Hematopoietic multipotent progenitor cell treated with erythropoietin and hydrocortisone succinate and interleukin-3 and kit ligand, for 4 days (in vitro differentiated cells): Measurements from ENCODE around the gene CSTPP1.
A peak's percentile ranks its signal among the peaks of the same experiment; 100 is the strongest.

Experiments
- DNase-seq: peaks from one replicate; pipeline ENCODE4 v3.0.0-alpha.2; 2015

The CSTPP1 gene

DNA sequence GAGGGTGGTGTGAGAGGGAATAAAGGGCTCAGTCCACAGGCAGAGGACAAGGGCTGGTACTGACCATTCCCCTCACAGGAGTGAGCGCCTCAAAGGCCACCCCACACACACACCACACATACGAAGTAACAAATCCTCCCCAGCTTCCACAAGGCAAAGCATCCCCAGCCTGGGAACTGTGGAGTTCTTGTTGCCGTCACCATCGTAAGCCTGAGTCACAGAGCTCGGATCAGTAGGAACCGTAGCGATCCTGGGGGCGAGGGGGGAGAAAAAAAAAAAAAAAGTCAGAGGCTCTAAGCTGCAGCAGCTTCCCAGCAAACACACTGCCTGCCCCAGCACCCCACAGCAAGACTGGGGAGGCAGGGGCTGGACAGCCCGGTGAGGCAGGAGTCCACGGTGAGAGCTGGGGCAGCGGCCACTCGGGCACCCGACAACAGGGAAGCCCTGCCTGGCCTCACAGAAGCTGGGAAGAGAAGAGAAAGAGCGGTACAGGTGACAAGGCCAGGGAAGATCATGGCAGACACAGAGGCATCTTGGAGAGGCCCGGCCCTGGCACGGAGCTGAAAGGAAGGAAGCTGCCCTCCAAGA is 228.8 kb downstream of the CSTPP1 start:
- no peak for DNase-seq

DNA sequence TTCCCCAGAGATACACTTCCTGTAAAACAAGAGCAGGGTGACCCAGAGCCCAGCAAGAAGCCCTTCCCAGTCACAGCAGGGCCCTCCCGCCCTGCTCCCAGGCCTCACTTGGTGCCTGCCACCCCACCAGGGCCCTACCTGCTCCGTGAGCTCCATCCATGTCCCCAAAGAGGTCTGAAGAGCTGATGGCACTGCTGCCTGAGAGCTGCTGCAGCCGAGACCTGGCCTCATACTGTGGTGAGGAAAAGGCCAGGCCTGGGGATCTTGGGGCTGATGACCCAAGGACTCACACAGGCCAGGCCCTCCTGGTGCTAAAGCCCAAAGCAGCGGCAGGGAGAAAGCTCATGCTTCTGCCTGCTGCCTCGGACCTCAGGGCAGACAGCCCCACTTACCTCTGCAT is 229.8 kb downstream of the CSTPP1 start:
- DNase-seq = no peak

DNA sequence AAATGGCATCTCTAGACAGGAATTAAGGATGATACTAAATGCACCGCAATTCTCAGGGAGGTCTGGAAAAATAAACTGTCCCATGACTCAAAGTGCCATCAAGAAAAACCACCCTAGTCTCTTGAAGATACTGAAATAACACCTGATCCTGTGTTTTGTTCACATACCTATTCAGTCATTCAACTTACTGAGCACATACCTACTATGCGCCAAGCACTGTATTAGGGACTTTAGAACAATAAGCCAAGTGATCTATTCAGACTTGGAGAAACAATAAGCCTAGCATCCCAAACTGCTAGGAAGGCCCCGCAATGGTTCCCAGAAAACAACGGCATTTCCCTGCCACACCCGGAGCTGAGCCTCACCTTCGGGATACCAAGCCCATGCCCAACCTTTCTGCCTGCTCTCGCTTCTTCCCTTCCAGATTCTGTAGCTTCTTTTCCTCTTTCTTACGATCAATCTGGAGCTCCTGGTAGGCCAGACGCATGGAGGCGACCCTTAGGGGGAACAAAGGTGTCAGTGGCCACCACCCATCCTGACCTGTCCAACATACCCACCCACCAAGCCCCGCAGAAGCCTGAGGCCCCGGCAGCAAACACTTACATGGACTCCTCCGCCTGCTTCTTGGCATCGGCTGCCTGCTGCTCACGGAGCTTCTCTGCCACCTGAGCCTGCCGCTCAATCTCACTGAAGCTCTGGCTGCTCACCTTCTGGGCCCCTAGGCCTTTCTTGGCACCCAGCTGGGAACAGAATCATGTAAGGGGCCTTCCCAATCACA is 234.7 kb downstream of the CSTPP1 start:
- no peak for DNase-seq

DNA sequence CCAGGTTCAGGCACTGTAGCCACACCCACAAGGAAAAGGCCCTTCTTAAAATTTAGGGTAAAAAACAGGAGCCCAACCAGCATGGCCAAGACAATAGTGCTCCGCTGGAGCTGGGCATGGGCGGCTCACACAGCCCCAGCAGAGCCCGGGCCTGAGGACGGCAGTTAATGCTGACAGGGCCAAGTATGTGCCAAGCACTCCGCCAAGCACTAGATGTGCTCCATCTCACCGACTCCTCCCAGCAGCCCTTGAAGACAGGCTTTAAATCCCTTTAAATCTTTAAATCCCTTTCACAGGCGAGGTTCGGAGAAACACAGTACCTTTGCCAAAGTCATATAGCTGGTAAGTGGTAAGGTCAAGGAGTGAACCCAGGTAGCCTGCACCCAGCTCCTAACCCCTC is 235.3 kb downstream of the CSTPP1 start:
- no peak for DNase-seq

DNA sequence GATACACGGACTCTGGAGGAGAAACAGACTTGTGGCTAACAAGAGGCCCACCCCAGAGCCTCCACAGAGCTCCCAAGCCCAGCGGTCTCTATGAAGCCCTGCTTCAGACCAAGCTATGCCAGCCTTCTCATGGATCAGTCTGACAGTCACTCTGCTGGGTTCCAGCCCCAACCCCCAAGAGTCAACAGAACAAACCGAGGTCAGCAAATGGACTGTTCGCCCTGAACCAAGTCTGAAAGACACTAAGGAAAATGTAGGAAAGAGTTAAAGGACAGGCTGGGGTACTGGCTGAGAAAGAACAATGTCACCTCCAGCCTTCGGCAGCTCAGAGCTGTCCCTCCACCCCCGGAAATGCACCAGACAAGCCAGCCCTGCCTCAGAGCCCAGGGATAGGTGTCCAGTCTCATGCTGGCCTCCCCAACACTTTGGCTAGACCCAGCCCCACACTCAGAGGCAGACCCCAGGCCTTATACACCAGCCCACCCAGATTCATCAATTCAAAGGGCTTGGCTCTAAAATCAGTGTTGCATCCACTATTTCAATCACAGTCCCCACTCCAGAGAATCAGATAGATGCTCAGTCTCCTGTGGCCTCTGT is 236.3 kb downstream of the CSTPP1 start:
- no peak for DNase-seq

DNA sequence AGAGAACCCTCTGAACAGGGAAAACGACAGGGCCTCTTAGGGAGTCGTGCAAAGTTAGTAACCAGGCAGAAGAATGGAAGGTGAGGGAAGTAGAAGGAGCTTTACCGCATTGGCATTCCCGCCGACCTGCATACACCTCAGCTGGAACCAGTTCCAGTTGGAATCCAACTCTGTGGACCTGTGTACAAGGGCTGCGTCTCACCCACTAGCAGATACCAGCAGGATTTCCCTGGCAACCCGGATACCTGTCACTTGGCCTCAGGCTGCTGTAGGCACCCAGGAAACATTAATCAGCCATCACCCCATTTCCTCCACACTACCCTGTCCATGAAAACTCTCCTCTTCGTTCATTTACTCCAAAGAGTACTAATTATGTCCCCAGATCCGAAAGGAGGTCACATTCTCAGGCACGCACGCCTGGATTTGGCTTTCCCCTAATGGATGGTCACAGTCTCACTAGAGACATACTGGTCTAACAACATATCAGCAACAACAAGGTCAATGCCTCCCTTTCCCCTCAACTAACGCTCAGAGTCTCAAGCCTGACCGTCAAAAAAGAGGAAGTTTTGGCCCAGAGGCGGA is 239.3 kb downstream of the CSTPP1 start:
- DNase-seq = peak; percentile 87

DNA sequence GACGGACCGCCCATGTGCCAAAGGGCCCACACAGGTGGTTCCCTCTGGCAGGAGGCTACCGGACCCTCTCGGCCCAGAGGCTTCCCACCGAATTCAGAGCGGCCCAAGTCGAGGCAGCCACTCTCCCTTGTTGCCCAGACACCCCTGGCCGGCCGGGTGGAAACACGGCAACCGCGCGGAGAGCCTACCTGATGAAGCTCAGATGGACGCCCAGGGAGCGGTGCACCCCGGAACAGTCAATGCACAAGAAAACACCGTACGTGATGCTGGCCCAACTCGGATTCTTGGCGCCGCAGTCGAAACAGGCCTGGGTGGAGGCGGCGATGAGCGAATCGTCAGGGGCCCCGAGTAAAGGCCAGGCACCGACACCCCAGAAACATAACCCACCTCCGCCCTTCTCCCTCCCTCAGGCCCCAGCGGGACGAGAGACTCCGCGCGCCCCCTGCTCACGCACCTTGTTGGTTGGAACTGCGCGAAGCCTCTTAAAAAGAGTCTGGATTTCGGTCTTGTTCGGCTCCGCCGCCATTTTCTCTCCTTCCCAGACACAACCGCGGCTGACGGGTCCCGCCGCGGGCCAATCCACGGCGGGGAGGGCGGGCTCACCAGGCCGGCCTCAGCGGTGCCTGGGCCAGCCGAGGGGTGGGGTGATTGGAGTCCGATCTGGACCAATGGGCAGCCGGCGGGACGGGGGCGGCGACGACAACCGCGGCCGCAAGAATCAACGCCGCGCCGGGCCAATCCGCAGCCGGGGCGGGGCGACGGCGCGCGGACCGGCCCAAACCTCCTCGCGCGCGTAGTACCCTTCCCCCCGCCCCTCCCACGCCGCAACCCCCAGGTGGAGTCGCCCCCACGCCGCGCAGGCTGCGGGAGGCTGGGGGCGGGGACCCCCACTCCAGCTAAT is 240.0 kb downstream of the CSTPP1 start, which contains the start of gene ARFGAP2:
Gene ARFGAP2, minus strand, starts transcription at position 552 of the 901 bp plus-strand sequence. Its CDS starts 26 bp downstream, at position 526.
- DNase-seq = peak; percentile 99

DNA sequence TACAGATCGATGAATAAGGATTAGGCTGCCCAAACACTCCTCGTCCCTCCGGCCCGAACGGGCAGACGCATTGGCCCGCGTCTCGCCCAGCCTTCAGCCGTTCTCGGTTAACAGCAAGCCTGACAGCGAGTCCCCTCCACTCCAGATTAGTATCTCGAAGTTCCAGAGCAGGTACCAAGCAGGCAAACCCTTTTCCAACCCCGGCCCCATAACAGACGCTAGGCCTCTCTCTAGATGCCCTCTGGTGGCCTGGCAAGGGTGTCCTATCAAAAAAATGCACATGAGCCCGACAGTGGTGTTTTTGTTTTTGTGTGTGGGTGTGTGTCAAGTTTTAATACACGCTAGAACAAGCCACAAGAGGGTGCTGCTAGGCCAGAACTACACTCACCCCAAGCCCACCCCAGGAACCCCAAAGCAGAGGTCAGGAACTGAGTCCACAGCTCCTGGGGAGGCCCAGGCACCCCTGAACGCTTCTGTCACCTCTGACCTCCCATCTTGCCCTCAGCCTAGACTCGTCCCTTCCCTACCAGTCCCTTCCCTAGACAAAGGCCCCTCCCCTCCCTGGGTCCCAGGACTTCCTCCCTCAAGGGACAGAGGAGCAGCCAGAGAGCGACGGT is 240.8 kb downstream of the CSTPP1 start:
- DNase-seq = peak; percentile 95

DNA sequence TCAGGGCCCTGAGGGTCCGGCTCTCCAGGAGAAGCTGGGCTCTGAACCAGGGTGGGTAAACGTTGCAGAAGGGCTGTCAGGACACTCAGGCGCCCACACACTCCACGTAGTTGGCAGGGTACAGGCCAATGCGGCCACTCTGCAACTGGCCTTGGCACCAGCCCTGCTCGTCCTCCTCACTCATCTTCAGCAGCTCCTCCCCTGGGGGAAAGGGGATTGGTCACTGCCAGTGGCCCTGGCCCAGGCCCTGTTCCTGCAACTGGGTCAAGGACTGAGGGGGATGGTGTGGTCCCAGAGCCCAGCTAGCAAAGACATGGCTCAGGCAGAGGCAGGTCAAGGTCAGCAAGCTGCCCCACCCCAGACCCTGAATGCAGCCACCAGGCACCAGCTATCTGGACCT is 241.3 kb downstream of the CSTPP1 start:
- DNase-seq = no peak

DNA sequence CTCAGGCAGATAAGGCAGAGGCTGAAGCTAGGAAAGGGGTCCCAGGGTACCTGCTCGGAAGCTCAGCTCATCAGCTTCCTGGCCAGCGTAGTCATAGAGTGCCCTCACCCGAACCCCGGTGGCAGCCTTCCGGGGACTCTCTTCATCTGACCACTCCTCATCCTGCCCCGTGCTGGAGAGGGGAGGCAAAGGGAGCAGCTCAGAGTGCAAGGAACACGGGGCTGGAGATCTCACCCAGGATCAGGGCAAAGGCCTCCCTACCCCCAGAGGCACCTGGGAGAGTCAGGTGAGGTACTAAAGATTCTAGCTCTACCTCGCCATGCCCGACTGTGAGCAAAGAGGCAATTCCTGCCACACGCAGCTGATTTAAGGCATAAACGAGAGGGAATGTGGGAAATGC is 241.8 kb downstream of the CSTPP1 start:
- DNase-seq = no peak

DNA sequence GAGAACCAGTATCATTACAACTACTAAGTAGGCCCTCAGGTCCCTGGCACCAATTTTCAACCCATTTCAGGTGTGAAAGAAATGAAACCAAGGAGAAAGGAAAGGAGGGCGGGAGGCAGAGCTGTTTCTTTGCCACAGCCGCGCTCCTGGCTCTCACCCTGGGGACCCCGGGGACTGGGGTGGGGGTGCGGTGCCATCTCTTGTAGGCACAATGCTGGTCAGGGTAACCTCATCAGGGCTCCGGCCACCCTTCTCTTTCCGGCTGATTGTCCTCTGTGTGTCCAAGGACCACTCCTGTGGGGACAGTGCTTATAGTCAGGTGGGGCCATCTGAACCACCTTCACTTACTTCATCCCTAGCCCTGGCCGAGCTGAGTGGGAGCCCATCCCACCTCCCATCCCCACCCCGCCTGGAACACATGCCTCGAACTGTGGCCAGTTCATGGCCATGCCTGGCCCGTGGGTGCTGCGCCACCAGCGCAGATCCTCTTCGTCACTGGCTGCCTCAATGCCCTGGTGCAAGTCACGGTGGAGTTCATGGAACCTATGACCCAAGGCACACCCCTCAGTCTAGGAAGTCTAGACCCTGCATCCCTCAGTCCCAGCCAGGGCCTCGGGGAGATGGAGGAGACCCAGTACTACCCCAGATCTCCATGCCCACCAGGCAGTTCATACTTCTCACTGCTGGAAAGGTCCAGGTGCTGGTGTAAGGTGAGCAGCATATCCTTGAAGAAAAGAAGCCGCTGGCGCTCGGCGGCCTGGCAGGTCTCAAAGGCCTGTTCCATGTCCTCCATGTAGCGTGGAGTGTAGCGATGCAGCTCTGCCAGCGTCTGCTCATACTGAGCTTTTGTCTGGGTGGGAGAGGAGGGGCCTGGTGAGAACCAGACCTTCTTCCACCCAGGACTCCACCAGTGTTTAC is 242.4 kb downstream of the CSTPP1 start:
- no peak for DNase-seq

DNA sequence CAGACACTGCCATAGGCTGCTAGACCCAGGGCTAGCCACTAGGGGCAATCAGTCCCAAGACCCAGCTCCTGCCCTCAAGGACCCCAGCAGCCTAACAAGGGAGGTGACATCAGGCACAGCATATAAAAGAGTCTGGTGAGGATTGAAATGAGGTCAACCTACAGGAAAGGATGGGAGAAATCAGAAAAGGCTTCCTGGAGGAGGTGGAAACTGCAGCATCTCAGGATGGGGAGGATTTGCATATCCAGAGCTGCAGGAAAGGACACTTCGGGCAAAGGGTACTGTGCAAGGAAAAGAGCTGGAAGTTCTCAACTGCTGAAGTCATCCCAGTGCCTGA is 243.1 kb downstream of the CSTPP1 start:
- peak; percentile 85 for DNase-seq

DNA sequence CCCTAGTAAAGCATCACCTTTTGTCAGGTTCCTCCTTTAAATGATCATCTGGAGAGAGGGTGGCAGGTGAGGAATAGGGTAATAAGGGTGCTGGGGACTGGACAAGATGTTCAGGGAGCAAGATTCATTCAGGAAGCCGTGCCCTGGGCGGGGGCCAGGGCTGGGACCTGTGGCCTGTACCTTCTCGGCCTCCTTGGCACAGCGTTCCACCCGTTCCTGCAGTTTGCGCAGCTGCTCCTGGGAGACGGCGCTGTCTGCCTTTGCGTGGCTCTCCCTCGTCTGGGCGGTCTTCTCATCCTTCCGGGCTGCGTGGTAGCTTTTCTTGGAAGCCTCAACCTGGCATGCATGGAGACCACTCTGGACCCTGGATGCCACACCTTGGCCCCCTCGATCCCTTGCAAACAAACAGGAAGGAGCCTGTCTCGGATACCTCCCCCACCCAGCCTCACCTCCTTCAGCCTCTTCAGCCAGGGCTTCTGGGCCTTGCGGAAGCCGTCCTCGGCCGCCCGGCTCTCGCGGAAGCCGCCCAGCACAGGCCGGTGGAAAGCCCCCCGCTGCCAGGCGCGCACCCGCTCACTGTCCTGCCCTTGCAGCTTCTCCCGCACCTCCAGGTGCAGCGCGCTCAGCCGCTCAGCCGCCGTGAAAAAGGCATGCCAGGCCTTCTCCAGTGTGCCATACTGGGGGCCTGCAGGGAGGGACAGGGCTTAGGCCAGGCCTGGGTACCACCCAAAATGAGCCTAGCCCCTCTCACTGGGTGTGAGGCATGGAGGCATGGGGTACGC is 243.6 kb downstream of the CSTPP1 start:
- DNase-seq = no peak

DNA sequence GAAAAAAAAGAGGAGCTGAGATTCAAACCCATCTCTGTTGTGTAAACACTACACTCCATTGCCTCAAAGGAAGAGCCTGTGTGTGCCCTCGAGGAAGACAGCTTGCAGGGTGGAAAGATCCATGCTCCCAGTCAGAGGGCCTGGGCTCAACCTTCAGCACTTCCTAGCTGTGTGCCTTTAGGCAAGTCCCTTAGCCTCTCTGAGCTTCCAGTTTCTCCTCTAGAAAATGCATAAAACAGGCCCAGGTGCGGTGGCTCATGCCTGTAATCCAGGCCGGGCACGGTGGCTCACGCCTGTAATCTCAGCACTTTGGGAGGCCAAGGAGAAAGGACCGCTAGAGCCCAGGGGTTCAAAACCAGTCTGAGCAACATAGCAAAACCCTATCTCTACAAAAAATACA is 244.7 kb downstream of the CSTPP1 start:
- no peak for DNase-seq

DNA sequence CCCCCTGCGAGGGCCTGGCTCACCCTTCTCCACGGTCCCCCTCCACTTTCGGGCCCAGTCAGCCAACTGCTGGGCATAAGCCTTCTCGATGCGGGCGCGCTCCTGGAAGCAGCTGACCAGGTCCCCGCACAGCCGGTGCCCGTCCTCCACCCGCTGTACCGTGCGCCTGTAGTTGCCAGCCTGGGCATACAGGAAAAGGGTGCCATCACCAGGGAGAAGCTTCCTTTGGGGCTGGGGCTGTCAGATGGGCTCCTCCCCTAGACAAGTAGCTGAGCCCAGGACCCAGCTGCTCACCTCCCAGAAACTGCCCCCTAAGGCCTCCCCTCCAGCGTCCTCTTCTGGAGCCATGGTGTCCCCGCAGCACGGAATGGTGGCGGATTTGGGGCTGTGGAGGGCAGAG is 245.8 kb downstream of the CSTPP1 start:
- DNase-seq = no peak

DNA sequence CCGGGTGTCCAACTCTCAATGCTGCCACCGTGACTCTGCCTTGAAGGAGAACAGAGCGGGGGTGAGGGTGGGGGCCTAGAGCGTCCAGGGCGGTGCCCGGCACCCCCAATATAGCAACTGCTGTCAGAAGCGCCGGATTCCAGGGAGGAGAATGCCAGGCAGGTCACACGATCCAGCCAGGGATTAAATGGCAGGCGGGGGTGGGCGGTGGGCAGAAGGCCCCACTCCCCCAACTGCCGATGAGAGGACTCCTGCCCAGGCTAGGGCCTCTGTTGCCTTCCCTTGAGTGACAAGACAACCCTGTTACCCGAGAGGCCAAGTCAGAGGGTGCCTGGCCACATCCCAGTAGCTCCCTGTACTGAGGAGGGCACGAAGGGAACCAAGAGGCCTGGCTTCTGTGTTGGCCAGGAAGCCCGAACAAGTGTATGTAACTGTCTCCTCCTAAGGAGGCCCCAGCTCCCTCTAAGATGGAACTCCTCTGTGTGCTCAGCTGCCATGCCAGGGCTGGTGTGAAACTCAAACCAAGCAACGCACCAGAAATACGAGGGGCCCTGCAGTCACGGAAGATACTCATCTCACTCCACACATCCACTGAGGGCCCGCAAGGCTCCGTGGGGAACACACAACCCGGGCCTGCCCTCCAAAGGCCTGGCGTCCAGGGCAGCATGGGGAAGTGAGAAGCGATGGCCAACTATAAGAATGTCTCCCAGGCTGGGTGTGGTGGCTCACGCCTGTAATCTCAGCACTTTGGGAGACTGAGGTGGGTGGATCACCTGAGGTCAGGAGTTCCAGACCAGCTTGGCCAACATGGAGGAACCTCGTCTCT is 246.7 kb downstream of the CSTPP1 start:
- DNase-seq = no peak

DNA sequence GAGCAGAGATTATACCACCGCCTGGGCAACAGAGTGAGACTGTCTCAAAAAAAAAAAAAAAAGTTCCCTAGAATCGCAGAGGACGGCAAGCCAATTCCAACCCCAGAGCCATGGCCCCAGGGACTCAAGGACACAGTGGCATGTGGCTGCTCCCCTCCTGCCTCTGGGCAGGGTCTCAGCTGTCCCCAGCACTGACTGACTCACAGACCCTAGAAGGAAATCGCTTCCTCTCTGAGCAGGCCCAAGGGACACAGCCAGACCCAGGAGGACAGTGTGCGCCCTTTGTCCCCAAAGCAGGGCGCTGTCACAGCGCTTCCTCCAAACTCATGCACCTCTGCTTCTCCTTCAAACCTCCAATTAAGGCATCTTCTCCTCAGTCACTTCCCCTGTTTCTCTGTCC is 247.4 kb downstream of the CSTPP1 start:
- DNase-seq = no peak

DNA sequence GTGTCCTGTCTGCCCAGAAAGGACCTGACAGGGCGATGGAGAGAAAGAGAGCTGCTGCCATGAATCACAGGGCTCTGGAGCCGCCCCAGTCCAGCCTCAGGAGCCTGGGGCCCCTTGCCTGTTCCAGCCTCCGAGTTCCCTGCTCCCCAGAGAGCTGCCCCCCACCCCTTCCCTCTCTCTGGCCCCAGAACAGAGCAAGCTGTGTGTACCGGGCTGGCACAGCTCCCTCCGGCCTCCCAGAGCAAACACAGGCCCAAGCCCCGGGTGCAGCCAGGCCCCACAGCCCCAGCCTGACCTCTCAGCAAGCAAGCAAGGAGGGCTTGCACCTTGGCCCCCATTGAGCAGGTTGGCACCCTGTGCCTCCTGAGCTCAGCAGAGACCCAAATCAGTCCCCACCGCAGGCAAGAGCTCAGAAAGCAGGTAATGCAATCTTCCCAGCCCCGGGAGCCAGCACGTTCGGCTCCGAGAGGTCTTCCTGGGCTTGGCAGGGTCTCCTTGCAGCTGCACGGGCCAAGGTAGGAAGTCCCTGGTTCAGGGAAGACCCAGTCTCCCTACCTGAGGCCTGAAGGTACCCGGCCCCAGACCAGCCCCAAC is 248.2 kb downstream of the CSTPP1 start:
- no peak for DNase-seq
